Stimulated activated CD4-positive, alpha-beta T cell treated with anti-CD3 and anti-CD28 coated beads, Interleukin-12 subunit alpha, Interleukin-12 subunit beta, amount 100 ng/mL, for 4 hours (primary cell): Measurements from ENCODE around the gene ITPR2.
"Not testable (repeated sequence)": the region's sequence is repeated elsewhere in the genome, so short reads cannot be mapped to it uniquely, and the experiment has no call there.

Experiments
- DNase-seq: peaks from one replicate; pipeline ENCODE4 v3.0.0-alpha.2; 2020

The ITPR2 gene

DNA sequence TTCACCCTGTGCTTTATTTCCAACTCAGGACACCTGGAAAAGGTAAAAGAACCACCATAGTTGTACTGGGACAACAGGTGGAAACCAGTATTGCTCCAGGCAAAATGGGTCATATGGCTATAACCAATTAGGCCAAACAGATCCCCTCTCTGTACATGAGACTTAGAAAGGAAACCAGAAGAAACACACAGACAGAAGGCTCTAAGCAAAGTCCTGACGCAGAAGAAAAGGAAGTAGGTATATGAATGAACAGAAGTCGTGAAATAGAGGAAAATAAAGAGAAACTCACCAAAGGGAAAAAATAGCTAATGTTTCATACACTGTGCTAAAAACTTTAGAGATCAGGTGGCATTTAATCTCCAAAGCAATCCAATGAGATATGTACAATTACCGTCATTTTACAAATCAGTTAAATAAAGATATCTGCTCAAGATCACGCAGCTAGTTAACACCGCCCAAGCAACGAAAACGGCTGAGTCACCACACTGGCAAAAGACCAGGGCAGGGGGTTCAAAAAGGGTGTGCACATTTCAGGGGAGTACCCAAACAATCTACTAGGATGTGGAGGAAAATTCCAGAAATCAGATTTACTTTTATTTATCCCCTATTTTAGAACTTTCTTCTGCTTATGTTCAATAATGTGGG lies 82.3 kb downstream of the ITPR2 start:
- no peak for DNase-seq

DNA sequence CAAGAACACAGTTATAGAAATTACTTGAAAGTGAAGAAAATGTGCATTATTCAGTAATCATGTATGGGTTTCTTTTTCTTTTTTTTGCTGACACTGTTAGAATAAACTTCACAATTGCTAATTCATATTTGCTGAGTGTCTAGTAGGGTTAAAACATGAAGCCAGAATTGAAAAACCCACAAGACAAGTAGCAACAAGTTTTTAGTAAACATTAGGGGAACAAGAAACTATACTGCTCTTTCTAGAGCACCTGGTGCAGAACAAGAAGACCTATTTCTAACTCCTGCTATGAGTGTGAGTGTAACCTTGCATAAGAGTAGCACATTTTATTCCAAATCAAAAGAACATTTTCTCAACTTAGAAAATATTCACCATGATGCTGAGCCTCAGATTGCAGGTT lies 83.2 kb downstream of the ITPR2 start:
- DNase-seq = no peak

DNA sequence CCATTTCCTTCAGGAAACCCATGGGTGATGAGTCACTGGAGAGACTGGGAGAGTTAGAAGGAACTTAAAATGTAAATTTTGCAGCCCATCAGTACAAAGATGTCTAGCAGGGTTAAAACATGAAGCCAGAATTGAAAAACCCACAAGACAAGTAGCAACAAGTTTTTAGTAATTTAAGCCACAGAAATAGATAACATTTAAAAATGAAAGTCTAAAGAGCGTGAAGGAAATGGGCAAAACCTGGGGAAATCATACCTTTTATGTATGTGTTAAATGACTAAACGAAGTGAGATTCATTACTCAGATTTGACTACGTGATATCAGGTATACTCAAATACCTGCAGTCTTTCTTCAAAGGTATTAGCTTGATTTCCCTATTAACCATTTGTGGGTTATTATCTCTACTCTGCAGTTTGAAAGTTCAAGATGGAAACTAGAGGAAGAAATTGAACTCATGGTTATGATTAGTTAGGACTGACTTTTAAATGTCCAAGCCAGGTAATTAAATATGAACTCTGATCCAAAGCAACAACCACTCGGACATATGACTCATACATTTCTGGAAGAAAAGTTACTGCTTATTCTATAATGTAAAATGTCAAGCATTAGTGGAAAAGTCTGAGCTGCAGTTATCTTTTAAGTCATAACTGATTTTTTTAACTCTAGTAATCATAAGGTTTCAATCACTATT lies 84.1 kb downstream of the ITPR2 start:
- DNase-seq = no peak

DNA sequence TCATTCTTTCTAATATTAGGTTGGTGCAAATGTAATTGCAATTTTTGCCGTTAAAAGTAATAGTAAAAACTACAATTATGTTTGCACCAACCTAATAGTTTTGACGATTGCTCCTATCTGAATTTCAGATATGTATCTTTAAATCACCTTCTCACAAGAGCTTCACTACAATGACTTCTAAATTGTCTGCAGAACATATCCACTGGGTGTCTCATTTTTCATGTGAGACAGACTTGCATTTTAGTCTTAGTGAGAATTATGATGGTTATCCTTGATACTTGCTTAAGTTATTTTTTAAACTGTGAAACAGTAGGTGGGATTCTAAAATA lies 84.6 kb downstream of the ITPR2 start:
- no peak for DNase-seq

DNA sequence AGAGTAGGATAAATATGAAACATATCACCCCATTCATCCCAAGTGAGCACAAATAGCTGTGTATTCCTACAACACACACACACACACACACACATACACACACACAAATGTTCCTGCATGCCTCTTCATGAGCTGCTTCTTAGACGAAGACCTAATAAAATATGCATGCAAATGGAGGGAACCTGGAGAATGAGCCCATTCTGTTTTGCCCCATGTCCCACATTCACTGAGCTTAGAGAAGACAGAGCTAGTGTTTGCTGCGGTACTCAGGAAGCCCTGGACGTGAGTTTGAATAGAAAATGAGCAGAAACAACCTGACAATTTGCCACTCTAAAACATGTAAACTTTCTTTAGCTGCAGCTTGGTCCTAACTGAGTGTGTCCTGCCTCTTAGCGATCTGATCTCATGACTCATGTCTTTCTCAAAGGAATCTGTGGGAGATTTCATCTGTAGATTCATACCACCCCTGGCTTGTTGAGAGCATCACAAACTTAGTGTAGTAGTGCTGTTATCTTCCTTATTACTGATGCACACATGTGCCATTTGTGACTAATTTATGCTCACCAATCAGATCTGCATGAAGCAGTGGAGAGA lies 86.8 kb downstream of the ITPR2 start:
- DNase-seq = no peak

DNA sequence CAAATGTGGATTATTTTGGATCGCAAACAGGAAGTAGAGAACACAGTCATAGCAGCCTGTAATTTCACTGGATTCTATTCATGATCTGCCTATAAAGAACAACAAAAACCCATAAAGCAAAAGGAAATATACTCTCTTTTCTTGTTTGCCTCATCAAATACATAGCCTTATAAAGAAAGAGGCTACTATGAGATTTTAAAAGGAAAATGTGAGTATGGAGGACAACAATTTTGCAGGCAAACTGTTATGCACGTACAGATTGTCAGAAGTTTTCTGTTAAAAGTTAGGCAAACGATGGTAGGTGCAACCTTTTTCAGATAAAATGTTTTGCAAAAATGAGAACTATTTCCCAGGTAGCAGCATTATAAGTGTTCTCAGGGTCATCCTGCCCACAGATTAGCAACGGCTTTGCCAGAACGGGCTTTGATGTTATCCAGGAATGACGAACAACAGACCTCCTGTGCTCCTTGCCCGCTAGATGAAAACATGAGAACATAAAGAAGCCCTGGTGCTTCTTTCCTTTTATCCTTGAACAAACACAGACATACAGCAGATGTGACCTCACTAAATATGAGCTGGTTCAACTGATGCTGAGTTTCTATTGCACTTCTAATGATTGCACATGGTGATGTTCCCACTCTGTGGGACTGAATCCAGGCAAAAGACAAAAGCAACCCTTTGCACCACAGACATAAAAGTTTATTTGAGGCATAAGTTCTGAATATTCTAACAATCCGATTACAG lies 88.1 kb downstream of the ITPR2 start:
- DNase-seq = no peak

DNA sequence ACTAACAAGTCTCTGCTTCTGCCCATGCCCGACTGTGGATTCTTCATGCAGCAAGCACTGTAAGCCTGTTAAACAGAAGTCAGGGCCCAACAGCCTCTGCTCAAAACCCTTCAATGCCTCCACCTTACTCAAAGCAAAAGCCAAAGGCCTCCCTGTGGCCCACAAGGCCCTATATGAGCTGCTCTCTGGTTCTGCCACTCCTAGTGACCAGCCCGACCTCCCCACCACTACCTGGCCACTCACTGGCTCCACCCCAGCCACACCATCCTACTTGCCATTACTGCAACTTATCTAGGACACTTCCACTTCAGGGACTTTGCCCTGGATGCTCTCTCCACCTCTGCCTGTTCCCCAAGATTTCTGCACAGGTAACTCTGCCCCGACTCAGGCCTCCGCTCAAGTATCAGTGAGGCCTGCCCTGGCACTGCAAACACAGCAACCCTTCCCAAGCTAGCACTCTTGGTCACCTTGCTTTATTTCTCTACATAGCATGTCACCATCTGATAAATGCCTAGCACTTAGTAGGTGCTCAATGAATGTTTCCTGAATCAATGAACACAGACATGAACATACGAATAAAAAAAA lies 88.9 kb downstream of the ITPR2 start:
- no peak for DNase-seq

DNA sequence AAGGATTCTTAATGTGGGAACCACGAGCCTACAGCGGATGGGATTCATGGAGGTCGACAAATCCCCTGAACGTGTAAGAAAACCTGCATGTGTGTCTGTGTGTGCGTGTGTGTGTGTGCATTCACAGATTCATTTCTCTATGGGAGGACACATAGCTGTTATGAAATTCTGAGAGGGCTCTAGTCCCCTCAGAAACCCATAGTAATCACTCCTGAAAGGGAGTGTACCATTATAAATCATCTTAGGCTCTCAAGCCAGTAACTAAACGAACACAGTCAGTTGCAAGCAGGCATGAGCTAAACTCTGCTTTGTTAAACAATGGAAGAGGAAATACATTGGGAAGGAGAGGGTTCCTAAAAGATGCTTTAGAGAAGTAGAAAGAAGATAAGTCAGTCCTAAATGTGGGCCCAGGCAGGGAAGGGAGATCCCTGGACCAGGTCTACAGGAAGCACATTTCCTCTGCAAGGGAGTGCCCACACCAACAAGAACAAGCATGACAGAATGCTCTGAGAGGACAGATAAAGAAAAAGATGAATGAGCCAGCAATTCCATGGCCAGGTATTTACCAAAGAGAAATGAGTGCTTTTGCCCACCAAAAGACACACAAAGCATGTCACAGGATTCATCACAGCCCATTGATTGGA lies 91.3 kb downstream of the ITPR2 start:
- no peak for DNase-seq

DNA sequence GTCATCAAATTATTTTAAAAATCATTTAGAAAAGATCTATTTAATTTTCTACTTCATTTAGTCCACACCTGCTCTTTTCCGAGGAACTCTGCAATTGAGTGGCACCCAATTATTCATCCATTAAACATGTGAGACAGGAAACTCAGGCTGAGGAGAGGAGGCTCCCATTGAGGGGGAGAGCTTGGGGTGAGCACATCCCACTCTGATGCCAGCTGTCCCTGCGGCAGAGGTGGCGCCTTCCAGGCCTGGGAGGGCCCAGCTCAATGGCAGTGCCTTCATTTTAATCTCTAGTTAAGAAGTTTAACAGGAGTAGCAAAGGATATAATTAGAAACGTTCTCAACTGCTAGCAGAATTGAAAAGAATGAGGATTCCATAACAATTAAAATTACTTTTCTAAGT lies 92.0 kb downstream of the ITPR2 start:
- no peak for DNase-seq

DNA sequence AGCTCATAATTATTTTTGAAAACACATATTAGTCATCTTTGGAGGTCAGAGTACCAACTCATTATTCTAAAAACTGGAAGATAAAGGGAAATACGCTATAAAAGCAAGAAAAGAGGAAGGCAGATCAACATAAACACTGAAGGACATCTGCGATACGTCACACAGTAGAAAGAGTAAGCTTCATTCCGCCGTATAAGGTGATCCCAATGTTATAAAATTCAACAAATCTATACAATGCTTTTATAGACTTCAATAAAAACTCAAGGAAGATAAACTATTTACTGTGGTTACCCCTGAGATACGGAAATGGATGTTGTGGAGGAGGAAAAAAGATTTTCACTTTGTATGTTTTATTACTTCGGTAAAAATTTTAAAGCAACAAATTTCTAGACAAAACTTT lies 92.6 kb downstream of the ITPR2 start:
- DNase-seq = no peak

DNA sequence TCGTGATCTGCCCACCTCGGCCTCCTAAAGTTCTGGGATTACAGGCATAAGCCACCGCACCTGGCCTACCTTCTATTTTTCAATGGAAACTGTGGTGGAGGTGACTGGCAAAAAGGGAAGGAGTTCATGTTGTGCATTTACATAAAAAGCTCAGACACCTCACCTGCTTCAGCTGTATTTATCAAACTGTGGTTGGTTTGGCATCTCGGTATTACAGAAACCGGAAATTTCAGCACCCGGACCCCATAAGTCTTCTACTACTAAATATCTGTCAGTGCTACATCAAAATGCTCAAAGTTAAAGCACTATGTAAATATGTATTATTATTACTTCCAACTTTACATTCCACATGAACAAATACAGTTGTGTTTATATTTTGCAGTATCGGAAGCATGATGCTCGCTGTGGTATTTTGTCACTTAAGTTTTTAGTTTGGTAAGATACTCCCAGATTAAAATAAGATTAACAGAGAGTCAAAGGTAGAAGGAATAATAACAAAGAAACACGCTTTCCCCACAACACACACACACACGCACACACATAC lies 95.4 kb downstream of the ITPR2 start:
- no peak for DNase-seq

DNA sequence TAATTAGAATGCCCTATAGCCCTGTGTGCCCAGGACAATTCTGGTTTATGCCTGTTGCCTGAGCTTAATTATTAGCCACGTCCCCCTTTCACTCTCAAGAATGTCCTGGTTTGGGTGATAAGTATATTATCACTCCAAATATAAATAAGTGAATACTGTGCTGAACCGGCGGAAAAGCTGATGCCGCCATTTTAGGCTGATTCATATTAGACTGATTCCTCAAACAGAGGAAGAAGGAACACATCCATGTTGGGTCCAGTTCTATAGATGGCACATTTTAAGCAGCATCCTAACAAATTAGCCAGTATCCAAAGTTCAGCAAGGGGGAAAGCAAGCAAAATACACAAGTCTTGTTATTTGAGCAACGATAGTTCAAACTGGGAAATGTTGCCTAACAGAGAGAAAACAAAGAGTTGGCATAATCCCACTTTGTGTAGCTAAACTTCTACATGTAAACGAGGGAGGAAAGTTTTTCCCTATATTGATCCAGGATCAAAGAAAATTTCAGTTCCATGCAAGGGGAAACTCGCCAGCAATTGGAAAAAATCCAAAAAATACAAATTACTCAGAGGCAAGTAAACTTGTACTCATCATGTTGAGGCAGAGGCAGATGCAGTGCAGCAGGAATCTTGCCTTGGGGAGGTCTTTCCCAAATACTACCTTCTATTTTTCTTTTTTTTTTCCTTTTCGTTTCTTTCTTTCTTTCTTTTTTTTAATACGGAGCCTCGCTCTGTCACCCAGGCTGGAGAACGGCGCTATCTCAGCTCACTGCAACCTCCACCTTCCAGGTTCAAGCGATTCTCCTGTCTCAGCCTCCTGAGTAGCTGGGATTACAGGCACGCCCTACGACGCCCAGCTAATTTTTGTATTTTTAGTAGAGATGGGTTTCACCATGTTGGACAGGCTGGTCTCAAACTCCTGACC lies 96.2 kb downstream of the ITPR2 start:
- DNase-seq = no peak

DNA sequence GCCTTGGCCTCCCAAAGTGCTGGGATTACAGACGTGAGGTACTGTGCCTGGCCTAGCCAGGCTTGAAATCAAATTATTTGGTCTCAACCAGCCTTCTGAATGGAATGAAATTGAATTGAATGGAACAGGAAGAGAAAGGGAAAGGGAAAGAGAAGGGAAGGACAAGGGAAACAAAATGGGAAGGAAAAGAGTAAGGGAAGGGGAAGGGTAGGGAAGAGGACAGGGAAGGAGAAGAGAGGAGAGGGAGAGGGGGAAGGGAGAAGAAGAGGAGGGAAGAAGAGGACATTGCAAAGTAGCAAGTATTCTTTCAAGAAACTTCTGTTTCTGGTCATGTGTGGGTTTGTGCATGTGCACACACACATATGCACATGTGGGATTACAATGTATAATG lies 97.8 kb downstream of the ITPR2 start:
- DNase-seq = no peak

DNA sequence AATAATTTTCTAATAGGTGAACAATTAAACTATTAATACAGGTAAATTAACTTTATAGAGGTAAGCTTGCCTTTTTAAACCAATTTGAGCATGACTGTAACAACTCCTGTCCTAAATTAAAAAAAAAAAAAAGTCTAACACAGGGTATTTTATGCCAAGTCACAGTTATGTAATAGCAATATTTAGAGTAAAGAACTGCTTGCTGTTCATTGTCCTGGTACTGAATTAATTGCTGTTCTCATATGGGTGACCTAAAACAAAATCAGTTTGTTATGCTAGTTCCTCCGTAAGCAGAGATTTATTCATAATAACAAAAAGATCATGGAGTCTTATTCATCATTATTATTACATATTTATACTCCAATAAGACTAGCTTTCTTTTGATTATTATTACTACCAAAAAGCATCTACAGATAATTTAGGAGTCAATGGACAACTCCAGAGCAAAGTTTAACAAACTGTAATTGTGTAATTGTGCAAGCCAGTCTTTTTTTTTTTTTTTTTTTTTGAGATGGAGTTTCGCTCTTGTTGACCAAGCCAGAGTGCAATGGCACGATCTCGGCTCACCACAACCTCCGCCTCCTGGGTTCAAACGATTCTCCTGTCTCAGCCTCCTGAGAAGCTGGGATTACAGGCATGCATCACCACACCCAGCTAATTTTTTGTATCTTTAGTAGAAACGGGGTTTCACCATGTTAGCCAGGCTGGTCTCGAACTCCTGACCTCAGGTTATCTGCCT lies 98.3 kb downstream of the ITPR2 start:
- DNase-seq = no peak

DNA sequence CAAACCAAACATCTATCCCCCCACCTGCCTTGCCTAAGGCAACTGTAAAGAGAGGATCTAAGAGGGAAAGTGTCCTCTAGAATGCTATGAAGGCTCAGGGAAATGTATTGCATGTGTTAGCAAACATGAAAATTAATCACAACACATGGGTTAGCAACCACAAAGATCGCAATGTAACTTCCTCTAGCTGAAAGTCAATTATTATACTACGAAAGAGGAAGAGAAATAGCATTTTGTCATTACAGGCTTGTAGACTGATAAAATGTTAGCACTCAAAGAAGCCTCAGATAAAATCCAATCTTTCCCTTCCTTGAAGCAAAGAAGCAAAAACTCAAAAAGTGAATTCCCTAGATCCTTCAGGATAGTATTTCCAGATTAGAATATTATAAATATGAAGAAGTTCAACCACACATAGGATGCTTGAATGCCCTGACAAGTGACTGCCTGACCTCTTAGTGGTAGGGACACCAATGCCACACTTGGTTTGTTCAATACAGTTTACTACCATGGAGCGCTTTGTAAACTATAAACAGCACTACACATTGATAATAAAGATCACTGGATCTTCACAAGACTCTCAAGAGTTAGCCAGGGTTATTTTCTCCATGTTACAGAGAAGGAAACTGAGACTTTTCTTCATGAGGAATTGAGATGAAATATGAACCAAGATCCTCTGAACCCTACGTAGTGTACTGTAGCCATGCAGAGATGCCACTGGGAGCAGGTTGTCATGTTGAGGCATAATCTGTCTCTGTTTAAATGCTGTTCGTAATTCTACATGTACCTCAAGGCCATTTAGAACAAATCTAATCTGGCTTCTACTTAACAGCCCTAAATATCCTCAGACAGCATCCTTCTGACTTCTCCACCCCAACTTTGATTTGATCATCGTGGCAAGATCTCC lies 100.7 kb downstream of the ITPR2 start:
- no peak for DNase-seq

DNA sequence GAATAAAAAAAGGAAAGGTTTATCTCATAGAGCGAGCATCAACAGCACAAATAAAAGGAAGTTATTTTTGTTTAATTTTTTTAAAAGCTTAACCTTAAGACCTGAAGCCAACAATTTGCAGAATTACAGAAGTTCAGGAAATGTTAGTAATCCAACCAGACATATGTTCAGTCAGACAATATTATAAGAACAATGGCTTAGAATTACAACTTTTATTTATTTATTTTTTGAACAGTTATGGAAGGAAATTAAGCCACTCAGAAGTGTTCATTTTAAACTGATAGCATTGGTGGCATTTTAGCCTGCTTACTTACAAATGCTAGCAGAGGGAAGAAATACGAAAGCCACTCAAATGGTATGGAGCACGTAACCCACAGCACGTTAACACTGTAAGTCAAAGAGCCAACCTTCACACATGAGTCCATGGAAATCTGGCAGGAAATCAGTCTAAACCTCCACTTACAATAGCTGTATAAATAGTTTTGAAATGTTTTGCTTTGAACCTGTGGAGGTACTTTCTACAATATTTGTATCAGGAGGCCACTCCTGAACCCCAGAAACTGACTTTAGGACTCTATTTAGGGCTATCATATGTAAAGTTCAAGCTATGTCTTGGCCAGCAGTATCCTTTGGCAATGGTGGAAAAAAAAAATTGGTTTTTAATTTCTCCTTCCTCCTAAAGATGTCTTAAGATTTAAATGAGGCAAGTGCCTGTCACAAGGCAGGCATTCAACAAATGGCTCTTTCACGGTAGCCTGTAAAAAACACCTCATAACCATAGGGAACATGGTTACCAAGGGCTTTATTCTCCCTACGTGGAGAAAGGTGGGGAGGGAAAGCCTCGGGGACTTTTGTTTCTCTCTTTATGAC lies 102.3 kb downstream of the ITPR2 start:
- no peak for DNase-seq

DNA sequence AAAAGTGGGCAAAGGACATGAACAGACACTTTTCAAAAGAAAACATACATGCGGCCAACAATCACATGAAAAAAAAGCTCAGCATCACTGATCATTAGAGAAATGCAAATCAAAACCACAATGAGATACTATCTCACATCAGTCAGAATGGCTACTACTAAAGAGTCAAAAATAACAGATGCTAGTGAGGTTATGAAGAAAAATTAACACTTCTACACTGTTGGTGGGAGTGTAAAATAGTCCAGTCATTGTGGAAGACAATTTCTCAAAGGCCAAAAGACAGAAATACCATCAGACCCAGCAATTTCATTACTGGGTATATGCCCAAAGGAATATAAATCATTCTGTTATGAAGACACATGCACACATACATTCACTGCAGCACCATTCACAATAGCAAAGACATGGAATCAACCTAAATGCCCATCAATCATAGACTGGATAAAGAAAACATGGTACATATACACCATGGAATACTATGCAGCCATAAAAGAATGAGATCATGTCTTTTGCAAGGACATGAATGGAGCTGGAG lies 103.8 kb downstream of the ITPR2 start:
- not testable (repeated sequence) for DNase-seq
